Left lung (tissue), 10 donors: ENCODE data around the gene CALHM3. TPM values are rescaled to one million over a fixed set of nuclear protein-coding genes. Genes with fewer than 3 reads are reported as not detected.

Experiments used
- ATAC-seq: fragments of 200-7000 bp; cut with Tn5 transposase; one replicate; pipeline ENCODE4 v1.9.1; 2020; ENCODE audit warnings: moderate library complexity
- DNase-seq, 4 donors: peaks; one replicate each; pipeline ENCODE4 v3.0.0-alpha.2; 2013 to 2020
- H3K27ac ChIP-seq, 2 donors: fragments of 200-600 bp; sonication (generic) in 1 of 2; one replicate each; pipeline versions ENCODE4 v1.5.0 to v1.8.0; 2020 to 2021
- H3K27me3 ChIP-seq, 2 donors: fragments of 200-600 bp; sonication (generic) in 1 of 2; one replicate each; pipeline versions ENCODE4 v1.5.0 to v1.8.0; 2020 to 2021
- H3K36me3 ChIP-seq, 2 donors: fragments of 200-600 bp; sonication (generic) in 1 of 2; one replicate each; pipeline versions ENCODE4 v1.5.0 to v1.8.0; 2020 to 2021
- H3K4me1 ChIP-seq, 2 donors: fragments of 200-600 bp; one replicate each; pipeline ENCODE4 v1.8.0; 2021
- H3K4me3 ChIP-seq, 2 donors: fragments of 200-600 bp; sonication (generic) in 1 of 2; one replicate each; pipeline versions ENCODE4 v1.5.0 to v1.8.0; 2020 to 2021; ENCODE audit warnings: mild to moderate bottlenecking in 1 of 2
- H3K9me3 ChIP-seq, 2 donors: fragments of 200-600 bp; sonication (generic) in 1 of 2; one replicate each; pipeline versions ENCODE4 v1.5.0 to v1.8.0; 2020 to 2021
- intact Hi-C, 2 donors: fragments of 100-400 bp; cut with DNase I; formaldehyde crosslinking; loops; one replicate each; pipeline versions ENCODE4 v1.11.2 to v1.14.2; 2022
- polyA plus RNA-seq, 6 donors: library from polyadenylated mRNA; unstranded; fragments of 120-200 nt; gene quantifications; one replicate each; pipeline ENCODE4 v1.2.1, GENCODE V29; 2013; ENCODE audit not compliant: insufficient read length in 6 of 6
- total RNA-seq, 2 donors: library from RNA; stranded (reverse); fragmentation: NEBNext Ultra II Directional; extraction: Animal tissue kit (Norgen Biotek cat#: 25700); gene quantifications; one replicate each; pipeline ENCODE4 v1.2.1, GENCODE V29; 2021
- TF ChIP-seq, protein P1 (sequence below), 2 donors: fragments of 200-600 bp; sonication (generic) in 1 of 2; IDR thresholded peaks; one replicate each; pipeline versions ENCODE4 v1.5.0 to v1.8.0; 2021; ENCODE audit warnings: antibody characterized with exemption in 2 of 2
- donor health status: DM: no; HTN: yes; CAD: no.
- donor health status: DM: no; HTN: no; CAD: no.

The CALHM3 gene
- total and polyA plus RNA-seq, 8 donors = 0.16 TPM; not detected in 7

GRCh38 chr10:103429647-103430046 lies 49.4 kb downstream of the CALHM3 start:
- peaks cover 0 to 75% of the 10 kb centered on the region in 2 donors for H3K36me3 ChIP-seq
- ATAC-seq = no peak

DNA sequence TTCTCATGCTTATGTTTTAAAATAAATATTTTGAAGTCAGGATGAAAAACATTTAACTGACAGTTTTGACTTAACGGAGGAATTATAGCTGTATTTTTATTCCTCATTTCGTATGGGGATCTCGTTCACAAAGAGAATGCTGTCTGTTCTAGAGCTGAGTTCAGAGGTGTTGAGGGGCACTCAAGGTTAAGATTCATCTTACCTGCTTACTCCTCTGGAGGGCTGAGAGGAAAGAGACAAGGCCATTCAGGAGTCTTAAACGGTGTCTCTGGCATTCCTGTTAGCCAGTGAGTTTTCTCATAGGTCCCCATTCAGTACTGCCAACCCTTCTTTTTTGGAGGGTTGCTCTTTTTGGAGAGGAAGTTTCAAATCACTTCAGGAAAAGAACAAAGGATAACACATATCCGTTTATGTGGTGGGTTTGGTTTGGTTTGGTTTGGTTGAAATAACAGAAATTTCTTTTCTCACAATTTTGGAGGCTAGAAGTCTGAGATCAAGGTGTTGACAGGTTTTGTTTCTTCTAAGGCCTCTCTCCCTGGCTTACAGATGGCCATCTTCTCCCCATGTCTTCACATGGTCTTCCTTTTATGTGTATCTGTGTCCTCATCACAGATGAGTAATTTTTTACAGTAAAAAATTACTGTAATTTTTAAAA lies 49.9 kb downstream of the CALHM3 start:
- DNase-seq (no peak), ATAC-seq (no peak)
- Histone ChIP-seq H3K4me1 (peaks cover 0 to 12% of the 10 kb centered on the region in 2 donors), H3K9me3 (no peaks in the 10 kb centered on the region), H3K27me3 (no peaks in the 10 kb centered on the region), H3K36me3 (peaks cover 0 to 75% of the 10 kb centered on the region in 2 donors), H3K4me3 (no peak overlapping the region), H3K27ac (no peak overlapping the region)
- intact Hi-C loops = no loop called here
- TF ChIP-seq, protein P1, sequence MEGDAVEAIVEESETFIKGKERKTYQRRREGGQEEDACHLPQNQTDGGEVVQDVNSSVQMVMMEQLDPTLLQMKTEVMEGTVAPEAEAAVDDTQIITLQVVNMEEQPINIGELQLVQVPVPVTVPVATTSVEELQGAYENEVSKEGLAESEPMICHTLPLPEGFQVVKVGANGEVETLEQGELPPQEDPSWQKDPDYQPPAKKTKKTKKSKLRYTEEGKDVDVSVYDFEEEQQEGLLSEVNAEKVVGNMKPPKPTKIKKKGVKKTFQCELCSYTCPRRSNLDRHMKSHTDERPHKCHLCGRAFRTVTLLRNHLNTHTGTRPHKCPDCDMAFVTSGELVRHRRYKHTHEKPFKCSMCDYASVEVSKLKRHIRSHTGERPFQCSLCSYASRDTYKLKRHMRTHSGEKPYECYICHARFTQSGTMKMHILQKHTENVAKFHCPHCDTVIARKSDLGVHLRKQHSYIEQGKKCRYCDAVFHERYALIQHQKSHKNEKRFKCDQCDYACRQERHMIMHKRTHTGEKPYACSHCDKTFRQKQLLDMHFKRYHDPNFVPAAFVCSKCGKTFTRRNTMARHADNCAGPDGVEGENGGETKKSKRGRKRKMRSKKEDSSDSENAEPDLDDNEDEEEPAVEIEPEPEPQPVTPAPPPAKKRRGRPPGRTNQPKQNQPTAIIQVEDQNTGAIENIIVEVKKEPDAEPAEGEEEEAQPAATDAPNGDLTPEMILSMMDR (IDR thresholded peaks at IDR 0.05) = no peak

More at GRCh38 chr10:103429647-103430046, 49.4 kb downstream of the CALHM3 start:
- H3K4me1 ChIP-seq = peaks cover 0 to 17% of the 10 kb centered on the region in 2 donors
- TF ChIP-seq, protein P1 (IDR thresholded peaks at IDR 0.05) = no peak
- H3K9me3 ChIP-seq = no peaks in the 10 kb centered on the region
- H3K27me3 ChIP-seq = no peaks in the 10 kb centered on the region
- no peak overlapping the region for H3K4me3 ChIP-seq
- no peak overlapping the region for H3K27ac ChIP-seq
- intact Hi-C loops = no loop called here
- DNase-seq = no peak

DNA sequence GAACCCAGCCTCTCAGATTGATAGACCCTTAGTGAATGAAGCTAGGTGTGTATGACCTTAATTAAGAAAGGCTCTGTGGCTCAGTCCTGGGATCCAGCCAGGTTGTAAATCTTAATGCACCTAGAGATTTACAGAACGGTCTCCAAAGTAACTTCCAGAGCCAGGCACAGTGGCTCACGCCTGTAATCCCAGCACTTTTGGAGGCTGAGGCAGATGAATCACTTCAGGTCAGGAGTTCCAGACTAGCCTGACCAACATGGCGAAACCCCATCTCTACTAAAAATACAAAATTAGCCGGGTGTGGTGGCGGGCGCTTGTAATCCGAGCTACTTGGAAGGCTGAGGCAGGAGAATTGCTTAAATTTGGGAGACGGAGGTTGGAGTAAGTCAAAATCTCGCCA lies 51.2 kb downstream of the CALHM3 start:
- peaks cover 0 to 76% of the 10 kb centered on the region in 2 donors for H3K36me3 ChIP-seq
- H3K27me3 ChIP-seq = no peaks in the 10 kb centered on the region
- TF ChIP-seq, protein P1 (IDR thresholded peaks at IDR 0.05) = no peak
- peaks cover 0 to 5% of the 10 kb centered on the region in 2 donors for H3K4me1 ChIP-seq
- intact Hi-C loops = no loop called here
- no peaks in the 10 kb centered on the region for H3K9me3 ChIP-seq
- DNase-seq (no peak), ATAC-seq (no peak)
- no peak overlapping the region for H3K4me3 ChIP-seq
- no peak overlapping the region for H3K27ac ChIP-seq

- peaks cover 0 to 97% of the 10 kb centered on the region in 2 donors for H3K36me3 ChIP-seq
- no peaks in the 10 kb centered on the region for H3K4me1 ChIP-seq
- intact Hi-C loops = no loop called here
- no peak for DNase-seq
- TF ChIP-seq, protein P1 (IDR thresholded peaks at IDR 0.05) = no peak
- no peak for ATAC-seq
- H3K4me3 ChIP-seq = no peak overlapping the region
- H3K27me3 ChIP-seq = no peaks in the 10 kb centered on the region
- no peaks in the 10 kb centered on the region for H3K9me3 ChIP-seq
- no peak overlapping the region for H3K27ac ChIP-seq
Observed at GRCh38 chr10:103423748-103424147, 55.3 kb downstream of the CALHM3 start.

Other genes with a start within 250 kb of the CALHM3 start
- under 1 TPM; 0.12 to 0.13 TPM for gene RPEL1, start 233.4 kb downstream of the CALHM3 start, total RNA-seq
- gene RPEL1, start 233.4 kb downstream of the CALHM3 start, polyA plus RNA-seq = under 1 TPM in 5 of 6 donors, not detected in 1; 0.10 to 0.25 (median 0.20) TPM
- gene INA, start 202.1 kb downstream of the CALHM3 start, total RNA-seq = under 1 TPM; 0.08 to 0.26 TPM
- gene INA, start 202.1 kb downstream of the CALHM3 start, polyA plus RNA-seq = under 1 TPM; 0.30 to 0.47 (median 0.39) TPM
- 1 to 10 TPM; 7.7 to 8.5 TPM for gene PCGF6, start 128.1 kb downstream of the CALHM3 start, total RNA-seq
- gene PCGF6, start 128.1 kb downstream of the CALHM3 start, polyA plus RNA-seq = 10 to 100 TPM; 11.2 to 14.7 (median 13.7) TPM
- gene TAF5, start 111.3 kb downstream of the CALHM3 start, total RNA-seq = 1 to 10 TPM; 3.7 to 5.1 TPM
- 1 to 10 TPM; 6.5 to 8.1 (median 7.5) TPM for gene TAF5, start 111.3 kb downstream of the CALHM3 start, polyA plus RNA-seq
- 100 to 1,000 TPM; 257 to 259 TPM for gene ATP5MK, start 82.8 kb downstream of the CALHM3 start, total RNA-seq
- gene ATP5MK, start 82.8 kb downstream of the CALHM3 start, polyA plus RNA-seq = 100 to 1,000 TPM; 145 to 175 (median 153) TPM
- gene PDCD11, start 82.6 kb downstream of the CALHM3 start, total RNA-seq = 10 to 100 TPM; 20.1 to 35.4 TPM
- gene PDCD11, start 82.6 kb downstream of the CALHM3 start, polyA plus RNA-seq = 10 to 100 TPM; 37.0 to 42.4 (median 39.3) TPM
- gene CALHM2, start 26.9 kb downstream of the CALHM3 start, total RNA-seq = 10 to 100 TPM; 29.4 to 60.2 TPM
- gene CALHM2, start 26.9 kb downstream of the CALHM3 start, polyA plus RNA-seq = 10 to 100 TPM; 11.1 to 20.1 (median 14.9) TPM
- not detected for gene CALHM1, start 20.3 kb downstream of the CALHM3 start, total RNA-seq
- gene CALHM1, start 20.3 kb downstream of the CALHM3 start, polyA plus RNA-seq = under 1 TPM; 0.09 to 0.15 (median 0.13) TPM
- under 1 TPM; 0.76 TPM for gene NEURL1, start 14.5 kb upstream of the CALHM3 start, total RNA-seq
- gene NEURL1, start 14.5 kb upstream of the CALHM3 start, polyA plus RNA-seq = 1 to 10 TPM; 1.3 to 2.1 (median 1.5) TPM